Ecto neural progenitor cell (in vitro differentiated cells): ENCODE results near the gene GADD45B.
"Not testable (repeated sequence)": the region's sequence is repeated elsewhere in the genome, so short reads cannot be mapped to it uniquely, and the experiment has no call there.

Experiments
- DNase-seq: peaks from one replicate; pipeline ENCODE4 v3.0.0-alpha.2; 2018; ENCODE audit warnings: low spot score

Gene GADD45B

DNA sequence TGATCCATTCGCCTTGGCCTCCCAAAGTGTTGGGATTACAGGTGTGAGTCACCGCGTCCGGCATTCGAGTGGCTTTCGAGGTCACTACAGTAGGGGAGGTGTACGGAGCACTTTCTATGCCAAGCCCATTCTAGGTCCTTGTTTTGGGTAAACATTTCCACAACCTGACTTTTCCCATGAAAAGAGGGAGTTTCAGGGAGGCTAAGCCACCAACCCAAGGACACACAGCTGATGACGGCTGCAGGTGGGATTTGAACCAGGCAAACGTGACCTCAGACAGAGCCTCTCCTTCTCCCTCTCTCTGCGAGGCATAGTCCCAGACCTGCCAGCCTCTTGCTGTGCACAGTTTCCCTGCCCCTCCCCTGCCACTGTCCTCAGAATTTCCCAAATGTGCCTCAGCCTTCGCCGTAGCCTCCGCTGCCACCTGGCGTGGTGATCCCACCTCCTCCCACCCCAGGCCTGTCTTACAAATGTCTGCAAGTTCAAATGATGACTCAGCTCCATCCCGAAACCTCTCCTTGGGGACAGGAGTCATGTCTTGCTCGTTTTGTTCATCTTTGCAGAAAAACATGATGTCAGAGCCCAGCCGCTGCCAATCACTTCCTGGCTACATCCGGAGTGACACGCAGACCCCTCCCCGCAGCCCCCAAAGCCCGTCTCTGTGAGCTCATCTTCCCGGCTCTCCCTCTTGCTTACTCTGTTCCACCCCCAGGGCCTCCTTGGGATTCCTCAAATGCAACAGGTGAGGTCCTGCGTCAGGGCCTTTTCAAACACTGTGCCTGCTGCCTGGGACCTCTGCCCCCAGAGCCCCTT, 6.6 kb upstream of the GADD45B start:
- DNase-seq: no peak

DNA sequence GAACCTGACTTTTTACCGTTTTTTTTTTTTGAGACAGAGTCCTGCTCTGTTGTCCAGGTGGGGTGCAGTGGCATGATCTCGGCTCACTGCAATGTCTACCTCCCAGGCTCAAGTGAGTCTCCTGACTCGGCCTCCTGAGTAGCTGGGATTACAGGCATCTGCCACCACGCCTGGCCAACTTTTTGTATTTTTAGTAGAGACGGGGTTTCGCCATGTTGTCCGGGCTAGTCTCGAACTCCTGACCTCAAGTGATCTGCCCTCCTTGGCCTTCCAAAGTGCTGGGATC, 6.1 kb upstream of the GADD45B start:
- DNase-seq: not testable (repeated sequence)

DNA sequence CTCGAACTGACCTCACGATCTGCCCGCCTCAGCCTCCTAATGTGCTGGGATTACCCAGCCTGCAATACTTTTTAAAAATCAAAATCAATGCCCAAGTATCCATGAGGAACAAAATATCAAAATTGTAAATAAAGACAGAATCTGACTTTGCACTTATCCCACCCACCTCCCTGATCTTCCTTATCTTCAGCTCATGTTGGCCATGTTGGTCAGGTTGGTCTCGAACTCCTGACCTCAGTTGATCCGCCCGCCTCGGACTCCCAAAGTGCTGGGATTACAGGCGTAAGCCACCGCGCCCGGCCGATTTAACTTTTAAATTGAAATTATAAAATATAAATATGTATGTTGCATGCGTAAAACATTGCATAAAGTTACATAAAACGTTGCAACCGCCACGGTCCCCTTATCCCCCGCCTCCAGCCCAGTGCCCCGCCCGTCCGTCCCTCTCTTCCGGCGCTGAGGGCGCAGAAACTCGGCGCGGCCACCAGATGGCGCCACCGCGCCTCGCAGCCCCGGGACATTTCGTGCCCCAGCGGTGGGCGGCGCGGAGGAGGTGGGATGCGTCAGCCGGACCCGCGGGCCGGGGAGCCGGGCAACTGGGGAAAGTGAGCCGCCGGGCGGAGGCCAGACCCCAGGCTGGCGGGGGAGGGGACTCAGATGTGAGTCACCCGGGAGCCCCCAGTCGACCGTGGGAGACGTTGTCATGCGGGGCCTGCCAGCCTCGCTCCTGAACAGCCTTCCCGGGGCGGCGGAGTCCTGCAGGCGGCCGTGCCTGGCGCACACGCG, 1.5 kb upstream of the GADD45B start:
- DNase-seq: peak; percentile 93

DNA sequence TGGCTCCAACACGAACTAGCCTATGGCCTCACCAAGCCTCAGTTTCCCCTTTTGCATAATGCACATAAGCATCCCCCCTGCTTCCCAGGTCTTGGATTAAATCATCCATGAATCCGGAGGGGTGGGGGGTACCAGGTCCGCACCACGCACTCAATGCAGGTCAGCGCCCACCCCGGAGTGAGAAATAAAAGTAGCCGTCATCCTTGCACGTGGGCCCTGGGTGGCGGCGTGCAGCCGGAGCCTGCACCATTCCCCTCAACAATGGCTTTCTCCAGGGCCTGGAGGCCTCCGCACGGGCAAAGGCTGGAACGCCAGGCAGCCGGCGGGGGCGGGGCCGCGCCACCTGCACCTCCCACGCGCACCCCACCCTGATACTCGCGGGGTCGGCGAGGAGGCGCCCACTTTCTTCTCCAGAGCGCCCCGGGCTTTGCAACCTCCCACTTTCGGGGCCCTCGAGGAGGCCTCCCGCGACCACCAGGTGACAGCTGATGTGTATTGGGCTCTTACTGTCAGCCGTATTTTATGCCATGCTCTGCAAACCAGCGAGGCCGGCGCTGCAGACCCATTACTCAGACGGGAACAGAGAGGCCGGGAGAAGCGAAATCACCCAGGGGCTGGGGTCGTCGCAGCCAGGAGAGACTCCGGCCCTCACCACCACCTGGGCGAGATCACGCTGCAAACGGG, 767 bp upstream of the GADD45B start:
- peak; percentile 71 for DNase-seq

DNA sequence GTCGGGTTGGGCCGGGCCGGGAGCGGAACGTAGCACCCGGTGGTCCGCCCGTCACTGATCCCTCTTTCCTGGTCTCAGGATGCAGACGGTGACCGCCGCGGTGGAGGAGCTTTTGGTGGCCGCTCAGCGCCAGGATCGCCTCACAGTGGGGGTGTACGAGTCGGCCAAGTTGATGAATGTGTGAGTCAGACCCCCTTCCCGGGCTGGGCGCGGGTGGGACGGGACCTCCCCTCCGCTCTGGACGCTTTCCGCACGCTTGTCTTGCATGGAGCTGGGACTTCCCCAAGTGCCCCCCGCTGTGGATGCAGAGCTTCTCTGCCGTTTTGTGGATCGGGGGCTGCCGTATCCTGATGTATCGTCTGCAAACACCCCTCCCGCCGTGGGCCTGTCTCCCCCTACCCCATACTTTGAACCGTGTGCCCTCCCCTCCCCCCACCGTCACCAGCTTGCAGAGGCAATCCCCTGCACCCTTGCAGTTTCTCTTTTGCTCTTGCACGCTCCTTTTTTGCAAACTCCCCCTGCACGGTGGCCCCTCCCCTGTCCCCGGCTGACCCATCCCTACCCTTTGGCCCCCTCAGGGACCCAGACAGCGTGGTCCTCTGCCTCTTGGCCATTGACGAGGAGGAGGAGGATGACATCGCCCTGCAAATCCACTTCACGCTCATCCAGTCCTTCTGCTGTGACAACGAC, 669 bp downstream of the GADD45B start:
- DNase-seq: peak; percentile 75

DNA sequence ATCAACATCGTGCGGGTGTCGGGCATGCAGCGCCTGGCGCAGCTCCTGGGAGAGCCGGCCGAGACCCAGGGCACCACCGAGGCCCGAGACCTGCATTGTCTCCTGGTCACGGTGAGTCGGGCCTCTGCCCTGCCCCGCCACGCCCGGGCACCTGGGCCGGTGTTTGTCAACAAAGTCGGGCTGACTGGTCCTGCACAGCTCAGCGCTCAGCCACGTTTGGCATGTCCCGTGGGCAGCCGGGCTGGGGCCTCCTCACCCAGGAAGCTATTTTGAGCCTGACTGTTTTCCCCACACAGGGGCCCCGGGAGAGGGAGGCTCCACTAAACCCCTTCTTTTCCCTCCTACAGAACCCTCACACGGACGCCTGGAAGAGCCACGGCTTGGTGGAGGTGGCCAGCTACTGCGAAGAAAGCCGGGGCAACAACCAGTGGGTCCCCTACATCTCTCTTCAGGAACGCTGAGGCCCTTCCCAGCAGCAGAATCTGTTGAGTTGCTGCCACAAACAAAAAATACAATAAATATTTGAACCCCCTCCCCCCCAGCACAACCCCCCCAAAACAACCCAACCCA, 1.3 kb downstream of the GADD45B start:
- peak; percentile 63 for DNase-seq

DNA sequence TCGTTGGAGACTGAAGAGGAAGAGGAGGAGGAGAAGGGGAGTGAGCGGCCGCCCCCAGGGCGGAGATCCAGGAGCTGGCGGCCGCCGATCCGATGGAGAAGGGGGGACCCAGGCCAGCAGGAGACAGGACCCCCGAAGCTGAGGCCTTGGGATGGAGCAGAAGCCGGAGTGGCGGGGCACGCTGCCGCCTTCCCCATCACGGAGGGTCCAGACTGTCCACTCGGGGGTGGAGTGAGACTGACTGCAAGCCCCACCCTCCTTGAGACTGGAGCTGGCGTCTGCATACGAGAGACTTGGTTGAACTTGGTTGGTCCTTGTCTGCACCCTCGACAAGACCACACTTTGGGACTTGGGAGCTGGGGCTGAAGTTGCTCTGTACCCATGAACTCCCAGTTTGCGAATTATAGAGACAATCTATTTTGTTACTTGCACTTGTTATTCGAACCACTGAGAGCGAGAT, 1.8 kb downstream of the GADD45B start:
- no peak for DNase-seq

DNA sequence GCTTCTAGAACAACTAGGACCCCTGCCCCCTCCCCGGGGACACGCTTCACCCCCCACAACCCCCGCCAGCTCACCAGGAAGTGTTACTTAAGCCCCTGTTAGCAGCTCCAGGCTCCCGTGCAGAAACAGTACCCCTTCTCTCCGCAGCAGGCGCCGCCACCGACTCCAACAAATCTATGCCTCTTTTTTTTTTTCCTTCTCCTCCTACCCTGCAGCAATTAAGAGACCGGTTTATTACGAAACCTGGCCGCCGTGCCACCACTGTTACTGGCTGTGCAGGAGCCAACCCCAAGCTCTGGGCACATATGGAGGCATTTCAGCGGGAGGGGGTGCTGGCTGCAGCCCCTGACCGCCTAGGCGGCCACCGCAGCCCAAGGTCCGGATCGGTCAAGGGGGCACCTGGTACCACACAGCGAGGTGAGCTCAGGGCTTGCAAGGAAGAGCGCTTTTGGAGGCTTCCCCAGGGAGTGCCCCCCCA, 2.4 kb downstream of the GADD45B start:
- peak; percentile 68 for DNase-seq

DNA sequence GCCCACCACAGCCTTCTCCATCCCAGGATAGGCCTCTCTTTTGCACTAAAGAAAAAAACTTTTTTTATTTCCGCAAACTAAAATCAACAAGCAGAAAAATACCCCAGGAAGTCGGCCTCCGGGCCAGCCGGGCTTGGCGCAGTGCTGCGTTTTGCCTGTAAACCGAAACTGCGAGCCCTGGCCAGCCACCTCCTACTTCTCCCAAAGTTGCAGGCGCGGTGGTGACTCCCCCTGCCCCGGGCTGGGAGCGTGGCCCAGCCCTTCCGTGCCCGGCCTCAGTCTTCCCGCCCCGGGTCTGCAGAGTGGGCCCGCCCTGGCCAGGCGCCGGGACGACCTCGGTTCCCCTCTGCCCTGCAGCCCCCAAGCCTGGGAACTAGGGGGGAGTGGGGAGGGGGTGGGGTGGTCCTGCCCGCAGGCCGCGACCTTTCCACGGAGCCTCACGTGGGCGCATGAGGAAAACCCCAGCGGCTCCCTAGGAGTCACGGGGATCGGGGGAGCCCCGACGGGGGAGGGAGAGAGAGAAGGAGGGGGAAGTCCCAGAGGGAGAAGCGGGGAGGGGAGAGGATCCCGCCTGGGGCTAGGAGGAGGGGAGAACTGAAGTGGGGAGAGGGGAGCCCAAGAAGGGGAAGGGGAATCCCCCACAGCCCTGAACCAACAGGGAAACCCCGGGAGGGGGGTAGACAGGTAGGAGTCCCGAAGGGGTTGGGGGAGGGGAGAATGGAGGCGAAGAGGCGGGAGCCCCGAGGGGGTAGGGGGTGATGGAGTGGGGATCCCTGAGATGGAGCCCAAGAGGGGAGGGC, 3.0 kb downstream of the GADD45B start:
- DNase-seq: no peak

DNA sequence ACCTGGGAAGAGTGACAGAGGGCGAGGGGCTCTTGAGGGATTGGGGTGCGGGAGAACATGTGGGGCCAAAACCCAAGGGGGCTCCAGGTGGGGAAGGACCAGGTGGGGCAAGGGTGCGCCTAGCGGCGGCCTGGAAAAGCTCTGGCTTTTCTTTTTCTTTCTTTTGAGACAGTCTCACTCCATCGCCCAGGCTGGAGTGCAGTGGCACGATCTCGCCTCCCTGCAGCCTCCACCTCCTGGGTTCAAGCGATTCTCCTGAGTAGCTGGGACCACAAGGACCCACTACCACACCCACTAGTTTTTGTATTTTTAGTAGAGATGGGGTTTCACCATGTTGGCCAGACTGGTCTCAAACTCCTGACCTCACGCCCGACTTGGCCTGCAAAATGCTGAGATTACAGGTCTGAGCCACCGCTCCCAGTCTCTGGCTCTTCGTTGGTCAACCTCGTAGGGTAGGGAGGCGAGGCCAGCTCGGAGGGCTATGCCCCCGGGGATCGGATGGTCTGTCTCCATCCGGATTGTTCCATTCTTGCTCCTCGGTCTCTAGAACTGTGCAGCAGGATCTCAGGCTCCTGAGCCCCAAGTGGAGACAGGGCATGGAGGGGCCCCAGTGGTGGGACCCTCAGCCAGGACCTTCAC, 3.7 kb downstream of the GADD45B start:
- no peak for DNase-seq

DNA sequence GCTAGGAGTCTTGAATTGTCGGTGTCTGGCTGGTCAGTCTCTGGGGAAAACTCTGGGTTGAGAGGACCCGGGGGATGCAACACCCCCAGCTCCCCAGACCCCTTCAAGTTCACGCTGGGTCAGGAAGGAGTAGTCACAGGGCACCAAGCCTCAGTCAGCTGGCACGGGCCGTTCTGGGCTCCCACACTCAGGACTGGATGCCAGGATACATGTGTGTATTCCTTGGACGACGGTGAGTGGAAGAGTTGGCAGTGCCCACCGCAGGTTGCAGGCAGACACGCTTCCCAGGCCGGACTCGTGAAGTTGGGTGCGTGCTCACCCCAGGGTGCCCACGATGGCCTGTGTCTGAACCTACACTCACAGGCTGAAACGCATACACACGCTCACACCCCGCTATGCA, 5.5 kb downstream of the GADD45B start:
- DNase-seq: no peak

DNA sequence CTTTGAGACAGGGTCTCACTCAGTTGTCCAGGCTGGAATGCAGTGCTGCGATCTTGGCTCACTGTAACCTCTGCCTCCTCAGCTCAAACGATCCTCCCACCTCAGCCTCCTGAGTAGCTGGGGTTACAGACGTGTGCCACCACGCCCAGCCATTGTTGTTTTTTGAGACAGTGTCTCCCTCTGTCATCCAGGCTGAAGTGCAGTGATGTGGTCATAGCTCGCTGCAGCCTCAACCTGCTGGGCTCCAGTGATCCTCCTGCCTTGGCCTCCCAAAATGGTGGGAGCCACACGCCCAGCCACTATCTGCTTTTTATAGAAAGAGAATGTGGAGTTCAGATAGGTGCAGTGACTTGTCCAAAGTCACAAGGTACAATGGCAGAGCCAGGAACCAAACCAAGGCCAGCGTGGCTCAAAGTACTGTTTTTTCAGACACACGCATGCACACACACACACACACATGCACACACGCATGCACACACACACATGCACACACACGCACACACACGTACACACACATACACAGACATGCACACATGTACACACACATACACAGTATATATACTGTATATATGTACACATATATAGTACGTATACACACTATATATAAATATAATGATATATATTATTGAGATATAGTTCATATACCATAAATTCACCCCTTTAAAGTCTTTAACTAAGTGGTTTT, 6.6 kb downstream of the GADD45B start:
- DNase-seq: no peak

DNA sequence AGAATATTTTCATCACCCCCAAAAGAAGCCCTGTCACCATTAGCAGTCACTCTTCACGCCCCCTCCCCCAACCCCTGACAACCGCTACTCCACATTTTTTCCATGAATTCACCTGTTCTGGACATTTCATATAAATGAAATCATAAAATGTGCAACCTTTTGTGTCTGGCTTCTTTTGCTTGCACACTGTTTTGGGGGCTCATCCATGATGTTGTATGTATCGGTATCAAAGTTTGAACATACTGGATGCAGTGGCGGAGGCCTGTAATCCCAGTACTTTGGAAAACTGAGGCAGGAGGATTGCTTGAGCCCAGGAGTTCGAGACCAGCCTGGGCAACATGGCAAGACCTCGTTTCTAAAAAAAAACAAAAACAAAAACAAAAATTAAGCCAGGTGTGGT, 7.2 kb downstream of the GADD45B start:
- no peak for DNase-seq

DNA sequence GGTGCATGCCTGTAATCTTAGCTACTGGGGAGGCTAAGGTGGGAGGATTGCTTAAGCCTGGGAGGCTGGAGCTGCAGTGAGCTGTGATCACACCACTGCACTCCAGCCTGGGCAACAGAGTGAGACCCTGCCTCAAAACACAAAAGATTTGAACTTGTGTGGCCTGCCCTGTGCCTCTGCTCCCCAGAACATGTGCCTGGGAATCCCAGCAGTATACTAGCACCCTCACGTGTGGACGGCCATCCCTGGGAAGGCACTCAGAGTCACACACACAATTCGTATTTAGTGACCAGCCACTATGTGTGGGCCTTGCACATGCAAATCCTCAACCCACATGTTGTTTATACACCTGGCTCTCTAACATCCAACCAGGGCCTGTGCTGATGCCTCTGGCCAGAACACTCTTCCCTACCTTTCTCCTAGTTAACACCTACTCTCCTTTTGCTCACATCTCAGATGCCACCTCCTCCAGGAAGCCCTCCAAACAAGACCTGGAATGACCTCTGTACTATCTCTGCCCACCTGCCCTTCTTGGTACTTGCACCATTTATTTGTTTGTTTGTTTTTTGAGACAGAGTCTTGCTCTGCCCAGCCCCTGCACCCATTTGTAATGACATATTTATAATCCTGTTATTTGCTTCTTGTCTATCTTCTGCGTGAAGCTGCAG, 7.7 kb downstream of the GADD45B start:
- no peak for DNase-seq

DNA sequence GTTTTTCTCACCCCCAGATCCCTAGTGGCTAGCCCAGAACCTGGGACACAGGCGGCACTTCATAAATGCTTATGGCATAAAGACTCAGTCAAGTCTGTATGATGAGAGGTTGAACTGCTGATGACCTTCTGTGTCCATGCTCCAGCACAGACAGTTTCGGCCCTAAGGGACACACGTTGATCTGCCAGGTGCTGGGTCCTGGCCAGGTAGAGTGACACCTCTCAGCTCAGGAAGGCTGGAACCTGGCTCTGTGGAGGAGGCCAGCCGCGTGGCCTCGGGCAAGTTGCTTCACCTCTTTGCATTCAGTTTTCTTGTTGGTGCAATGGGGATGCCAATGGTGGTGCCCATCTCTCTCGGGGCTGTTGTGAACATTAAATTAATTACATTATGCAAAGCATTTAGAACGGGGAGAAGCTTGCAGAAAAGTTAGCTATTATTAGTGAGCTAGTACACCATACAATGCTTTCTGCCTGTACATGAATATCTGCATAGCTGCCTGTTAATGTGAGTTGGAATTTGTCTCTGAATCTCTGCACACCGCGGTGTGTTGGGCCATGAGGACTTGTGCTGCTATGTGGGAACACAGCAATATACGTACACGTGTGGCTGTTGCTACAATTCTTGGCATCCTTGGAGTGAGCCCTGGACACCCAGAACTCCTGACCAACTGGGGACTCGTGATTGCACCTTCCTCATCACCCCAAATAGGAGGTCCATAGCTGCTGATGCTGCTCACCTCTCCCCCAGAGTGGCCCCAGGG, 8.4 kb downstream of the GADD45B start:
- DNase-seq: no peak

DNA sequence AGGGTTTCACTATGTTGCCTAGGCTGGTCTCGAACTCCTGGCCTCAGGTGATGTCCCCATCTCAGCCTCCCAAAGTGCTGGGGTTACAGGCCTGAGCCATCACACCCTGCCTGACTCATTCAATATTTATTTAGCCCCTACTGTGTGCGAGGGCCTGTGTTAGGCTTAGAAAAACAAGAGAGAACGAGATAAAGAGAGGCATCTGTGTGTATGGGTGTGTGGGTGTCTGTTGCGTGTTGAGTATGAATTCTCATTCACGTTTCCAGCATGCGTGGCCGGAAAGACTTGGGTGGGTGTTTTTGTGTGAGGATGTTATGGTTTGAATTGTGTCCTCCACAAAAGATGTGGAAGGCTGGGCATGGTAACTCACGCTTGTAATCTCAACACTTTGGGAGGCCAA, 9.5 kb downstream of the GADD45B start:
- no peak for DNase-seq

DNA sequence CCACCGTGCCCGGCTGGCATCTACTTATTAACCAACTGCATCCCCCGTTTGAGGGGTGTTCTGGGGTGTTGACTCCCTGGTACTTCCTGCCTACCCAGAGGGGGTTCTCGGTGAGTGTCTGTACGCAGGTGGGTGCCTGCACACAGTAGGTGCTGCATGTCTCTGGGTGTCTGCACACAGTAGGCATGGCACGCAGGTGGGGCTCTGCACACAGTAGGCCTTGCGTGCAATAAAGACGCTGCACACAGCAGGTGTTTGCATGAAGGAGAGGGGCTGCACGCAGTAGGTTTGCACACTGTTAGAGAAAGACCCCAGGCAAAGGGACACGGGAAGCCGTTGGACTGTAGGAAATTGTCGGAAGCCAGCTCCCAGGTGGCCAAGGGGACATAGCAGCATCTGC, 11.2 kb downstream of the GADD45B start:
- no peak for DNase-seq

DNA sequence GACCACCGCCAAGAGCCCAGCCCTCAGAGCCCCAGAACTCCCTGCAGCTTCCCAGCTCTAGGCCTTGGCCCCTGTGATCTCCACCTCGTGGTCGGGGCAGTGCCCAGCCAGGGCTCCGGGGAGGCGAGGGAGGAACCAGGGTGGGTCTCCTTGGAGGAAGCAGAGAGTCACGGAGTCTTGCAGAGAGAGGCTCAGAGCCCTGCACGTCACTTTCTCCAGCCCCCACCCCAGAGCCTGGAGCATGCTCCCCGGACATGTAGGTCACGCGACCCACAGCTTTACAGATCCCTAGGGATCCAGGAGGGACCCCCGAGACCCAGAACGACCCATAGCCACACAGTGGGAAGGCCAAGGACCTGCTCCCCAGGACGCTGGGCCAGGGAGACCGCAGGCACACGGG, 11.9 kb downstream of the GADD45B start:
- no peak for DNase-seq
